HL-60 (cell line): ENCODE data around the gene AGO1.
A peak's percentile ranks its signal among the peaks of the same experiment; 100 is the strongest.

Experiments used
- DNase-seq, 2 experiments: peaks; one replicate each; pipeline ENCODE4 v3.0.0-alpha.2; 2010 to 2020; ENCODE audit warnings: low read depth in 1 of 2, low spot score in 1 of 2
- H3K27ac ChIP-seq: fragments of 250-450 bp; sonication (Bioruptor Pico); replicated peaks from 2 replicates; pipeline ENCODE4 v1.5.1; 2020; ENCODE audit warnings: mild to moderate bottlenecking, moderate library complexity
- H3K27me3 ChIP-seq: fragments of 250-450 bp; sonication (Bioruptor Pico); 2 replicates; pipeline ENCODE4 v1.5.1; 2021; ENCODE audit warnings: mild to moderate bottlenecking, moderate library complexity; ENCODE audit not compliant: insufficient read depth, poor library complexity, severe bottlenecking
- H3K4me3 ChIP-seq: replicated peaks from 2 replicates; pipeline ENCODE4 v1.5.1; 2011; ENCODE audit warnings: mild to moderate bottlenecking, control low read depth, low read length; ENCODE audit not compliant: insufficient read depth
- CTCF ChIP-seq: IDR thresholded peaks from one replicate; pipeline ENCODE4 v1.5.1; 2011; ENCODE audit warnings: low read length, control low read depth, inconsistent platforms; ENCODE audit not compliant: insufficient read depth
- GABPA ChIP-seq: IDR thresholded peaks from 2 replicates; pipeline ENCODE4 v1.6.1; 2012; ENCODE audit warnings: low read depth
- POLR2AphosphoS5 ChIP-seq: IDR thresholded peaks from 2 replicates; pipeline ENCODE4 v1.6.1; 2012; ENCODE audit warnings: low read depth
- REST ChIP-seq: IDR thresholded peaks from 2 replicates; pipeline ENCODE4 v1.6.1; 2012; ENCODE audit warnings: low read depth; ENCODE audit not compliant: insufficient replicate concordance
- SPI1 ChIP-seq: IDR thresholded peaks from 2 replicates; pipeline ENCODE4 v1.6.1; 2012; ENCODE audit warnings: low read depth, mild to moderate bottlenecking, borderline replicate concordance

The AGO1 gene

GRCh38 chr1:35854989-35855700, 27.9 kb upstream of the AGO1 start:
- Histone ChIP-seq H3K27ac (no peak overlapping the region), H3K4me3 (no peak overlapping the region), H3K27me3 (no peaks in the 10 kb centered on the region)
- no peak for DNase-seq
- no peak for TF ChIP-seq SPI1
- TF ChIP-seq GABPA = no peak
- TF ChIP-seq CTCF = no peak
- no peak for TF ChIP-seq POLR2AphosphoS5
- no peak for TF ChIP-seq REST

GRCh38 chr1:35856964-35857363, 26.0 kb upstream of the AGO1 start:
- Histone ChIP-seq H3K27ac (no peak overlapping the region), H3K27me3 (no peaks in the 10 kb centered on the region), H3K4me3 (no peak overlapping the region)
- TF ChIP-seq CTCF (no peak), GABPA (no peak), REST (no peak)
- no peak for DNase-seq

- Histone ChIP-seq H3K27me3 (no peaks in the 10 kb centered on the region), H3K4me3 (no peak overlapping the region), H3K27ac (no peak overlapping the region)
- TF ChIP-seq CTCF (peak; percentile 14), POLR2AphosphoS5 (no peak)
- DNase-seq = peak; percentile 23 to 59
Observed at GRCh38 chr1:35857830-35858229, 25.2 kb upstream of the AGO1 start.

- no peak overlapping the region for H3K4me3 ChIP-seq
Observed at GRCh38 chr1:35860696-35861095, 22.3 kb upstream of the AGO1 start.

More at GRCh38 chr1:35860696-35861095, 22.3 kb upstream of the AGO1 start:
- DNase-seq = peak in 1 of 2 experiments; percentile 67
- no peak for TF ChIP-seq GABPA
- TF ChIP-seq SPI1 = peak; percentile 50; the same call in 1 of the 2 replicates
- TF ChIP-seq POLR2AphosphoS5 = peak; percentile 49
- TF ChIP-seq REST = no peak
- no peak for TF ChIP-seq CTCF
- Histone ChIP-seq H3K27ac (peak overlapping the region; percentile 85), H3K27me3 (no peaks in the 10 kb centered on the region)
